PC-9 (cell line): ENCODE results near the gene ERN1. TPM values are rescaled to one million over a fixed set of nuclear protein-coding genes. Genes with fewer than 3 reads are reported as not detected.

Experiments
- BruUV-seq: library from RNA; stranded (reverse); fragments of 400-500 nt; replicated peaks from 2 replicates; lab custom pipeline; 2021; lab: Mats Ljungman, UMichigan
- CTCF ChIA-PET: fragments of 300-600 bp; sonication (Branson Sonifier 250); formaldehyde crosslinking; loops from one replicate; lab custom pipeline; 2022; ENCODE audit warnings: antibody characterized with exemption; lab: Charles Lee
- POLR2A ChIA-PET: fragments of 300-600 bp; sonication (Branson Sonifier 250); formaldehyde crosslinking; loops from one replicate; lab custom pipeline; 2022; ENCODE audit warnings: antibody characterized with exemption; ENCODE audit not compliant: unreplicated experiment; lab: Charles Lee
- DNase-seq, 2 experiments: peaks; one replicate each; pipeline versions ENCODE4 v3.0.0 to v3.0.0-alpha.2; 2015 to 2022; ENCODE audit warnings: mixed read lengths in 1 of 2
- H2AFZ ChIP-seq: fragments of 200-600 bp; sonication (generic); 2 replicates; pipeline ENCODE4 v1.8.1; 2017; ENCODE audit warnings: antibody characterized with exemption
- H3F3A ChIP-seq: fragments of 200-600 bp; sonication (generic); 2 replicates; pipeline ENCODE4 v1.8.1; 2017; ENCODE audit warnings: antibody characterized with exemption, mild to moderate bottlenecking, low read depth; ENCODE audit not compliant: insufficient read depth
- H3K27ac ChIP-seq: fragments of 200-600 bp; sonication (generic); 2 replicates; pipeline ENCODE4 v1.6.1; 2016; ENCODE audit warnings: mixed run types
- H3K27me3 ChIP-seq: fragments of 200-600 bp; sonication (generic); 2 replicates; pipeline ENCODE4 v1.6.1; 2016; ENCODE audit warnings: low read depth, mixed run types; ENCODE audit not compliant: insufficient read depth
- H3K36me3 ChIP-seq: fragments of 200-600 bp; sonication (generic); 2 replicates; pipeline ENCODE4 v1.6.1; 2016; ENCODE audit warnings: low read depth, mixed run types
- H3K4me1 ChIP-seq: fragments of 200-600 bp; sonication (generic); replicated peaks from 2 replicates; pipeline ENCODE4 v1.6.1; 2016; ENCODE audit warnings: mixed run types; ENCODE audit not compliant: insufficient read depth
- H3K4me2 ChIP-seq: fragments of 200-600 bp; sonication (generic); 2 replicates; pipeline ENCODE4 v1.6.1; 2017; ENCODE audit warnings: mixed run types
- H3K4me3 ChIP-seq: fragments of 200-600 bp; sonication (generic); 2 replicates; pipeline ENCODE4 v1.6.1; 2016; ENCODE audit warnings: mixed run types
- H3K79me2 ChIP-seq: fragments of 200-600 bp; sonication (generic); 2 replicates; pipeline ENCODE4 v1.6.1; 2017; ENCODE audit warnings: low read depth, mixed run types
- H3K9me2 ChIP-seq: fragments of 200-600 bp; sonication (generic); 2 replicates; pipeline ENCODE4 v1.8.1; 2017; ENCODE audit warnings: mild to moderate bottlenecking; ENCODE audit not compliant: insufficient read depth
- H3K9me3 ChIP-seq: fragments of 200-600 bp; sonication (generic); 2 replicates; pipeline ENCODE4 v1.8.1; 2016; ENCODE audit warnings: low read depth; ENCODE audit not compliant: insufficient read depth
- H4K20me1 ChIP-seq: fragments of 200-600 bp; sonication (generic); 2 replicates; pipeline ENCODE4 v1.8.1; 2017; ENCODE audit not compliant: insufficient read depth
- CTCF ChIP-seq: fragments of 200-600 bp; sonication (generic); conservative IDR thresholded peaks from 2 replicates; pipeline ENCODE4 v1.6.1; 2017; ENCODE audit warnings: mixed run types, antibody characterized with exemption, mild to moderate bottlenecking, moderate library complexity
- EZH2 ChIP-seq: fragments of 200-600 bp; sonication (generic); IDR thresholded peaks from 2 replicates; pipeline ENCODE4 v1.8.0; 2017; ENCODE audit warnings: antibody characterized with exemption, low read depth
- intact Hi-C: fragments of 100-400 bp; cut with micrococcal nuclease; formaldehyde crosslinking; loops from one replicate; pipeline ENCODE4 v1.10.0; 2022; ENCODE audit not compliant: unreplicated experiment
- total RNA-seq: library from RNA; stranded (reverse); gene quantifications from 2 replicates; pipeline ENCODE4 v1.2.3, GENCODE V29; 2021

Gene ERN1
- total RNA-seq, 1 experiment from 2014 or later, result 9.2 TPM

GRCh38 chr17:64085650-64086005 is 44.3 kb downstream of the ERN1 start:
- Histone ChIP-seq H3K79me2 (peaks cover 52% of the 10 kb centered on the region), H3K27me3 (no peaks in the 10 kb centered on the region), H3K9me2 (no peaks in the 10 kb centered on the region), H3K4me2 (peak overlapping the region; percentile 77), H3K27ac (peak overlapping the region; percentile 99), H3K4me1 (peaks cover 87% of the 10 kb centered on the region), H3K36me3 (no peaks in the 10 kb centered on the region), H3K4me3 (no peak overlapping the region), H4K20me1 (no peaks in the 10 kb centered on the region), H2AFZ (no peak overlapping the region), H3F3A (peaks cover 70% of the 10 kb centered on the region), H3K9me3 (no peaks in the 10 kb centered on the region)
- ChIA-PET CTCF (no interaction called here), POLR2A (interaction anchor here (0.5 kb wide), 1 partner anchor 325 kb away, joined by 3 read pairs; no protein-coding TSS in a partner anchor)
- no peak for DNase-seq
- no peak for TF ChIP-seq CTCF
- no peak for TF ChIP-seq EZH2
- intact Hi-C loops, result no loop called here
- no TSS peak for BruUV-seq

- H3K4me2 ChIP-seq, result peak overlapping the region; percentile 77
- H3K4me1 ChIP-seq, result peaks cover 91% of the 10 kb centered on the region
- intact Hi-C loops, result loop anchor here (5.0 kb wide), 1 partner anchor 47 kb away; the partner anchor contains the start of gene ERN1
- no peak overlapping the region for H2AFZ ChIP-seq
- ChIA-PET CTCF (interaction anchor here (0.7 kb wide), 1 partner anchor 11 kb away, joined by 5 read pairs; no protein-coding TSS in a partner anchor), POLR2A (no interaction called here)
- no peak overlapping the region for H3K4me3 ChIP-seq
- H3K36me3 ChIP-seq, result 0 out of 2 replicates have a peak, but pooled peaks cover 4% of the 10 kb centered on the region
- TF ChIP-seq EZH2, result no peak
- TF ChIP-seq CTCF, result no peak
- H3K9me3 ChIP-seq, result no peaks in the 10 kb centered on the region
- H3K9me2 ChIP-seq, result no peaks in the 10 kb centered on the region
- no peak for DNase-seq
- peaks cover 53% of the 10 kb centered on the region for H3K79me2 ChIP-seq
- H4K20me1 ChIP-seq, result no peaks in the 10 kb centered on the region
- BruUV-seq, result no TSS peak
- H3F3A ChIP-seq, result peaks cover 70% of the 10 kb centered on the region
- peak overlapping the region; percentile 99 for H3K27ac ChIP-seq
- no peaks in the 10 kb centered on the region for H3K27me3 ChIP-seq
Observed at GRCh38 chr17:64084940-64085649, 44.8 kb downstream of the ERN1 start.

- H3K27me3 ChIP-seq, result no peaks in the 10 kb centered on the region
- H3K4me1 ChIP-seq, result peaks cover 88% of the 10 kb centered on the region
- no peak overlapping the region for H3K4me3 ChIP-seq
- POLR2A ChIA-PET, result no interaction called here
- CTCF ChIA-PET, result interaction anchor here (0.7 kb wide), 2 partner anchors 10 to 109 kb away, joined by 4 to 5 read pairs; no protein-coding TSS in a partner anchor
- no peak overlapping the region for H2AFZ ChIP-seq
- no peaks in the 10 kb centered on the region for H4K20me1 ChIP-seq
- intact Hi-C loops, result loop anchor here (5.0 kb wide), 1 partner anchor 48 kb away; the partner anchor contains the start of gene ERN1
- peaks cover 51% of the 10 kb centered on the region for H3K79me2 ChIP-seq
- peak overlapping the region; percentile 99 for H3K27ac ChIP-seq
- H3K36me3 ChIP-seq, result 0 out of 2 replicates have a peak, but pooled peaks cover 10% of the 10 kb centered on the region
- TF ChIP-seq CTCF (no peak), EZH2 (no peak)
- no peaks in the 10 kb centered on the region for H3K9me3 ChIP-seq
- peak in 1 of 2 experiments; percentile 84 for DNase-seq
- no peaks in the 10 kb centered on the region for H3K9me2 ChIP-seq
- H3K4me2 ChIP-seq, result peak overlapping the region; percentile 77
- no TSS peak for BruUV-seq
- H3F3A ChIP-seq, result peaks cover 70% of the 10 kb centered on the region
Observed at GRCh38 chr17:64084086-64084939, 45.6 kb downstream of the ERN1 start.
